ENCODE results near the gene RNU1-2.
"Not testable (repeated sequence)": the region's sequence is repeated elsewhere in the genome, so short reads cannot be mapped to it uniquely, and the experiment has no call there.

DNA sequence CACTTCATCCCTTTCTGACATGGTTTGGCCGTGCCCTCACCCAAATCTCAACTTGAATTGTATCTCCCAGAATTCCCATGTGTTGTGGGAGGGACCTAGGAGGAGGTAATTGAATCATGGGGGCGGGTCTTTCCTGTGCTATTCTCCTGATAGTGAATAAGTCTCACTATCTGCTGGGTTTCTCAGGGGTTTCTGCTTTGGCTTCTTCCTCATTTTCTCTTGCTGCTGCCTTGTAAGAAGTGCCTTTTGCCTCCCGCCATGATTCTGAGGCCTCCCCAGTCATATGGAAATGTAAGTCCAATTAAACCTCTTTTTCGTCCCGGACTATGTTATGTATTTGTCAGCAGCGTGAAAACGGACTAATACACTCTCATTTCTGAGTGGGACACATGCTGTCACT is 25.8 kb upstream of the RNU1-2 start:
- TF ChIP-seq, protein P1, sequence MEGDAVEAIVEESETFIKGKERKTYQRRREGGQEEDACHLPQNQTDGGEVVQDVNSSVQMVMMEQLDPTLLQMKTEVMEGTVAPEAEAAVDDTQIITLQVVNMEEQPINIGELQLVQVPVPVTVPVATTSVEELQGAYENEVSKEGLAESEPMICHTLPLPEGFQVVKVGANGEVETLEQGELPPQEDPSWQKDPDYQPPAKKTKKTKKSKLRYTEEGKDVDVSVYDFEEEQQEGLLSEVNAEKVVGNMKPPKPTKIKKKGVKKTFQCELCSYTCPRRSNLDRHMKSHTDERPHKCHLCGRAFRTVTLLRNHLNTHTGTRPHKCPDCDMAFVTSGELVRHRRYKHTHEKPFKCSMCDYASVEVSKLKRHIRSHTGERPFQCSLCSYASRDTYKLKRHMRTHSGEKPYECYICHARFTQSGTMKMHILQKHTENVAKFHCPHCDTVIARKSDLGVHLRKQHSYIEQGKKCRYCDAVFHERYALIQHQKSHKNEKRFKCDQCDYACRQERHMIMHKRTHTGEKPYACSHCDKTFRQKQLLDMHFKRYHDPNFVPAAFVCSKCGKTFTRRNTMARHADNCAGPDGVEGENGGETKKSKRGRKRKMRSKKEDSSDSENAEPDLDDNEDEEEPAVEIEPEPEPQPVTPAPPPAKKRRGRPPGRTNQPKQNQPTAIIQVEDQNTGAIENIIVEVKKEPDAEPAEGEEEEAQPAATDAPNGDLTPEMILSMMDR (IDR thresholded peaks at IDR 0.05) = not testable (repeated sequence)
- not testable (repeated sequence) for TF ChIP-seq POLR2AphosphoS5 (IDR thresholded peaks at IDR 0.05)

Data from esophagus muscularis mucosa (tissue), 3 donors.